ENCODE data around the gene VAMP5. TPM values are rescaled to one million over a fixed set of nuclear protein-coding genes. Genes with fewer than 3 reads are reported as not detected.

VAMP5 gene
- total and polyA plus RNA-seq, 9 of the 15 experiments (the other 6 are each of a cell fraction or from before 2014, with no cell fraction given), result 0.54 to 1.9 (median 1.5) TPM; not detected in 2

- TF ChIP-seq, protein P1, sequence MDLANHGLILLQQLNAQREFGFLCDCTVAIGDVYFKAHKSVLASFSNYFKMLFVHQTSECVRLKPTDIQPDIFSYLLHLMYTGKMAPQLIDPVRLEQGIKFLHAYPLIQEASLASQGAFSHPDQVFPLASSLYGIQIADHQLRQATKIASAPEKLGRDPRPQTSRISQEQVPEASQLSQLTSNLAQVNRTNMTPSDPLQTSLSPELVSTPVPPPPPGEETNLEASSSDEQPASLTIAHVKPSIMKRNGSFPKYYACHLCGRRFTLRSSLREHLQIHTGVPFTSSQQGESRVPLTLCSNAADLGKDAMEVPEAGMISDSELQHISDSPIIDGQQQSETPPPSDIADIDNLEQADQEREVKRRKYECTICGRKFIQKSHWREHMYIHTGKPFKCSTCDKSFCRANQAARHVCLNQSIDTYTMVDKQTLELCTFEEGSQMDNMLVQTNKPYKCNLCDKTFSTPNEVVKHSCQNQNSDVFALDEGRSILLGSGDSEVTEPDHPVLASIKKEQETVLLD (IDR thresholded peaks at IDR 0.05), result peak; percentile 80
- 0 out of 2 replicates have a peak, but pooled peaks have one; percentile 43 for TF ChIP-seq SRSF1 (IDR thresholded peaks at IDR 0.05; ENCODE audit: low read depth, low read length)
- peak; percentile 47 to 76; a peak in 1 of 4 replicates for TF ChIP-seq SIN3A (IDR thresholded peaks at IDR 0.05; ENCODE audit: borderline replicate concordance in 2 of 2, control insufficient read depth in 1 of 2, low read depth in 2 of 2, low read length in 2 of 2)
- peak; percentile 50 for TF ChIP-seq ZNF232 (CRISPR knock-in tag; IDR thresholded peaks at IDR 0.05)
- no peak; the same call in 1 of the 2 replicates for TF ChIP-seq TEAD4 (IDR thresholded peaks at IDR 0.05; ENCODE audit: low read length)
- TF ChIP-seq TEAD4 (CRISPR knock-in tag; IDR thresholded peaks at IDR 0.05; ENCODE audit: borderline replicate concordance), result no peak
- TF ChIP-seq ARID4B (CRISPR knock-in tag; IDR thresholded peaks at IDR 0.05), result peak; percentile 90
- TF ChIP-seq RBM15 (IDR thresholded peaks at IDR 0.05; ENCODE audit: insufficient read depth, low read length), result no peak
- TF ChIP-seq, protein P2, sequence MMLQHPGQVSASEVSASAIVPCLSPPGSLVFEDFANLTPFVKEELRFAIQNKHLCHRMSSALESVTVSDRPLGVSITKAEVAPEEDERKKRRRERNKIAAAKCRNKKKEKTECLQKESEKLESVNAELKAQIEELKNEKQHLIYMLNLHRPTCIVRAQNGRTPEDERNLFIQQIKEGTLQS (IDR thresholded peaks at IDR 0.05), result peak; percentile 50; the same call in 1 of the 2 replicates
- TF ChIP-seq, protein P2 (CRISPR knock-in tag; conservative IDR thresholded peaks at IDR 0.05), result peak; percentile 57
- no peak for TF ChIP-seq ELF4 (CRISPR knock-in tag; IDR thresholded peaks at IDR 0.05)
- TF ChIP-seq U2AF2 (optimal IDR thresholded peaks at IDR 0.05; ENCODE audit: low read depth, low read length), result no peak
- TF ChIP-seq HDGF (IDR thresholded peaks at IDR 0.05), result no peak
- TF ChIP-seq ZNF586 (CRISPR knock-in tag; conservative IDR thresholded peaks at IDR 0.05), result no peak
- TF ChIP-seq EHMT2 (IDR thresholded peaks at IDR 0.05), result no peak
- peak; percentile 72 for TF ChIP-seq SRSF7 (optimal IDR thresholded peaks at IDR 0.05; ENCODE audit: low read depth, low read length)
- peak; percentile 49; the same call in 1 of the 2 replicates for TF ChIP-seq MTA1 (IDR thresholded peaks at IDR 0.05; ENCODE audit: borderline replicate concordance)
- TF ChIP-seq MLLT1 (IDR thresholded peaks at IDR 0.05), result peak; percentile 85 to 93
- TF ChIP-seq POLR2AphosphoS2 (IDR thresholded peaks at IDR 0.05; ENCODE audit: low read length), result peak; percentile 93; the same call in 1 of the 2 replicates
Measured at GRCh38 chr2:85538507-85539360, 45.5 kb upstream of the VAMP5 start, which contains the start of gene MAT2A (continued).

Measured in K562 (cell line).